ENCODE measurements around the gene C10orf62. TPM values are rescaled to one million over a fixed set of nuclear protein-coding genes. Genes with fewer than 3 reads are reported as not detected.

C10orf62 gene
- total RNA-seq, 6 donors from 2014 or later: 0.20 to 7.3 TPM; not detected in 4

DNA sequence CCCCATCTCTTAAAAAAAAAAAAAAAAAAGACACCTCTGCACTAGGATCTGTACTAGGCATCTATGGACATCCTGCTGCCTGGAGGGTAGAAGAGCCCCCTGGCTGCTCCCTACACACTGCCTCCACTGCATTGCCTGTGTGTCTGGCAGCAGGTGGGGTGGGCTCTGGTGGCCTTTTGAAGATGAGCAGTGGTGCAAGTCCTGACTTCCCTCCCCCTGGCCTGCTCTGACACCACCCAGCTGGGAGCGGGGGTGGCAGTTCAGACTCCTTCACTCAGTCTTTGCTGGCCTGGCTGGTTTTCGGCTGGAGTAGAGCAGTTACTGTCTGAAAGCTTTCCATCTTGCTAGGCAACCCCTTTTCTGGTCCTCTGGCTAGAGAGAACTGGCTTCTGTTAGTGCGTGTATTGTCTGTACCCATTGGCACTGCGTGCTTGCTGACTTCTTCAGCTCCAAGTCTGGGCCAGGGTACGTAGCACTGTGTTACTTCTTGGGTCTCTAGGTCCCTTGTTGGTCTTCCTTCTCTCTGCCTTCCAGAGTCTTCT lies 17.6 kb downstream of the C10orf62 start:
- no peak for TF ChIP-seq CTCF (IDR thresholded peaks at IDR 0.05)
- no peak for TF ChIP-seq EP300 (IDR thresholded peaks at IDR 0.05)
- no peak for TF ChIP-seq POLR2A (IDR thresholded peaks at IDR 0.05)
- DNase-seq: no peak
- Histone ChIP-seq H3K27ac (no peak overlapping the region), H3K36me3 (no peaks in the 10 kb centered on the region), H3K9me3 (no peaks in the 10 kb centered on the region), H3K4me1 (no peaks in the 10 kb centered on the region), H3K4me3 (no peak overlapping the region), H3K27me3 (no peaks in the 10 kb centered on the region)
- 96% methylated on average over 3 to 5 of the region's 5 CpGs for WGBS, 2 donors
- no peak for ATAC-seq (ENCODE audit: low FRiP score in 2 of 2)

DNA sequence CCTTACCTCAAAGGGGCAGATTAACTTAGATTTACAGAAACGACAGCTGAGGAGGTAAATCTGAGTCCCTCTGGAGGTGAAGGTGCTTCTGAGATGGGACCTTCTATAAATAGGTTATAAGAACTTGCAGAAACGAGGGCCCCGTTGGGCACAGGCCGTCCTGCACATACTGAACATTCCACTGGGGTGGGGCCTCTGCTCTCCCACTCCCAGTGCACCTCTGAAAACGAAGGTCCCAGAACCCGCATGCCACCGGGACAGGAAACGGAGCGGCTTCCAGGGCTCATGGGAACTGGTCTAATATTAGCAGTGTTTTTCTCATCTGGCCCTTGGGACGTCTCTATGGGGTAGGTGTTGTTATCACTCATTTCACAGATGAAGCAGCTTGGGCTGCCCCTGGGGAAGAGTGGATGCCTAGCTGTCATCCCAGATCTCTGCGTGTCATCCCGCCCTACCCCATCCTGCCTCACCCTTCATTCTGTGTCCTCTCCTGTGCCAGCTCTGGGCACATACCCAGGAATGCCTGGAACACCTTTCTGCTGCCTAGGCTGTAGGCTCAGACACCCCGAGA lies 19.6 kb downstream of the C10orf62 start:
- H3K4me3 ChIP-seq: no peak overlapping the region
- H3K9me3 ChIP-seq: no peaks in the 10 kb centered on the region
- TF ChIP-seq EP300 (IDR thresholded peaks at IDR 0.05): peak in 2 of 4 donors; percentile 54 to 61
- no peak for TF ChIP-seq CTCF (IDR thresholded peaks at IDR 0.05)
- no peak for TF ChIP-seq POLR2A (IDR thresholded peaks at IDR 0.05)
- TF ChIP-seq POLR2AphosphoS5 (IDR thresholded peaks at IDR 0.05): no peak
- ATAC-seq (ENCODE audit: low FRiP score in 2 of 2) (peak; percentile 26 to 82), DNase-seq (peak in 1 of 2 donors; percentile 72)
- 58 to 59% methylated on average over 8 to 13 of the region's 13 CpGs for WGBS, 2 donors
- H3K36me3 ChIP-seq: no peaks in the 10 kb centered on the region
- H3K4me1 ChIP-seq: no peaks in the 10 kb centered on the region
- H3K27ac ChIP-seq: peak overlapping the region; percentile 42 to 69 (median 56)
- H3K27me3 ChIP-seq: no peaks in the 10 kb centered on the region

GRCh38 chr10:97611473-97611872 lies 22.0 kb downstream of the C10orf62 start:
- no peak overlapping the region for H3K27ac ChIP-seq

DNA sequence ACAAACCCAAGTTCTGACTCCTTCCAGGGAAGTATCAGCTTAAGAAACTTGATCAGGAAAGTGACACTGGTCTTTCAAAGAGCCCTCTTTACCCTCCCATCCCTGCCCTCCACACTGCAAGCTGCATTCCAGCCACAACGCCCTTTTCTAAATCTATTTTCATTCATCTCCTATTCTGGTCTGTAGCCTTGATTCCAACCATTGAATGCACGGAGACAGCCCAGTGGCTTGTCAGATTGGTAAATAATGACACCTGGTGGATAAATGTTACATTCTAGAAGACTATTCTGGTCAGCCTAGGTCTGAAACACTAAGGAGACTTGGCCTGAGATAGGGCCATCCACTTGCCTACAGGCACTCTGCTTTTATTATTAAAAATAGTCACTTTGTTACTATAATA lies 22.9 kb downstream of the C10orf62 start:
- TF ChIP-seq EP300 (IDR thresholded peaks at IDR 0.05): no peak
- TF ChIP-seq POLR2A (IDR thresholded peaks at IDR 0.05): no peak
- peak in 5 of 6 experiments; percentile 17 to 59 (median 25) for TF ChIP-seq CTCF (IDR thresholded peaks at IDR 0.05)
- no peak for TF ChIP-seq POLR2AphosphoS5 (IDR thresholded peaks at IDR 0.05)
- no peak overlapping the region for H3K27ac ChIP-seq
- ATAC-seq (ENCODE audit: low FRiP score in 2 of 2): peak in 1 of 2 donors; percentile 85
- H3K9me3 ChIP-seq: no peaks in the 10 kb centered on the region
- H3K4me3 ChIP-seq: no peak overlapping the region
- H3K36me3 ChIP-seq: peaks cover 0 to 2% (median 0%) of the 10 kb centered on the region in 4 donors
- H3K27me3 ChIP-seq: no peaks in the 10 kb centered on the region
- DNase-seq: peak in 1 of 2 donors; percentile 26
- no peaks in the 10 kb centered on the region for H3K4me1 ChIP-seq
- WGBS, 2 donors: 27 to 51% methylated on average over 2 of the region's 2 CpGs

More at GRCh38 chr10:97611473-97611872, 22.0 kb downstream of the C10orf62 start:
- no peaks in the 10 kb centered on the region for H3K27me3 ChIP-seq
- no peaks in the 10 kb centered on the region for H3K4me1 ChIP-seq
- no peak overlapping the region for H3K4me3 ChIP-seq
- H3K9me3 ChIP-seq: no peaks in the 10 kb centered on the region
- no peak for TF ChIP-seq POLR2A (IDR thresholded peaks at IDR 0.05)
- TF ChIP-seq POLR2AphosphoS5 (IDR thresholded peaks at IDR 0.05): no peak
- TF ChIP-seq EP300 (IDR thresholded peaks at IDR 0.05): no peak
- TF ChIP-seq CTCF (IDR thresholded peaks at IDR 0.05): no peak
- WGBS, 2 donors: 76 to 93% methylated on average over 7 to 12 of the region's 12 CpGs
- DNase-seq (no peak), ATAC-seq (ENCODE audit: low FRiP score in 2 of 2) (no peak)
- peaks cover 0 to 2% (median 0%) of the 10 kb centered on the region in 4 donors for H3K36me3 ChIP-seq

GRCh38 chr10:97618285-97618684 lies 28.8 kb downstream of the C10orf62 start:
- WGBS, 2 donors: 98 to 99% methylated on average over 4 of the region's 4 CpGs
- Histone ChIP-seq H3K36me3 (peaks cover 0 to 2% (median 0%) of the 10 kb centered on the region in 4 donors), H3K27ac (no peak overlapping the region), H3K27me3 (no peaks in the 10 kb centered on the region), H3K9me3 (no peaks in the 10 kb centered on the region), H3K4me1 (no peaks in the 10 kb centered on the region), H3K4me3 (no peak overlapping the region)
- TF ChIP-seq POLR2A (IDR thresholded peaks at IDR 0.05): no peak
- TF ChIP-seq POLR2AphosphoS5 (IDR thresholded peaks at IDR 0.05): no peak
- TF ChIP-seq EP300 (IDR thresholded peaks at IDR 0.05): no peak
- no peak for TF ChIP-seq CTCF (IDR thresholded peaks at IDR 0.05)
- DNase-seq (no peak), ATAC-seq (ENCODE audit: low FRiP score in 2 of 2) (no peak)
